Measurements from ENCODE around the gene IGSF21.

The IGSF21 gene

DNA sequence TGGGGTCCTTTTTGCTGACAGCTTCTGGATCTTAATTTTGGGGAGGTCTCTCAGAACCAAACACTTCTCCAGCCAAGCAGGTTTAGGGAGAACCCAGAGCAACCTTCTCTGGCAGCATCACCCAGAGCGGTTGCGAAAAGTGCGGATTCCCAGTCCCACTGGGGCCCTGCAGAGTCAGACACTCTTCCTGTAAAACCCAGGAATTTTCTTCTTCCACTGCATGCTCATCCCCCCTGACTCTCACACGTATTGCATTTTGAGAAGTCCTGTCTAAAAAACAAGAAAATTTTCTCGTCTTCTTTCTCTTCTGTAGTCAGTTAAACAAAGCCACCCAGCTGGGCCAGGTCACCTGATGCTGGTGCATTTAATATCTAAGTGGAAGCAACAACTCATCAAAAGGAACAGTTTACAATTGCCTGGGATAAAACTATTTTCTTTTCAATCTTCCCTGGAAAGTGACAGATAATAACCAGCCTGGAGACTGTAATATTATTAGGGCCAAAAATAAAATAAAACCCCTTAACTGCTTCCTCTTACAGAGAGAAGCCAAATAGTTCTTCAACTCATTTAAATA, 156.0 kb downstream of the IGSF21 start:
- DNase-seq (ENCODE audit: low spot score), result no peak

DNA sequence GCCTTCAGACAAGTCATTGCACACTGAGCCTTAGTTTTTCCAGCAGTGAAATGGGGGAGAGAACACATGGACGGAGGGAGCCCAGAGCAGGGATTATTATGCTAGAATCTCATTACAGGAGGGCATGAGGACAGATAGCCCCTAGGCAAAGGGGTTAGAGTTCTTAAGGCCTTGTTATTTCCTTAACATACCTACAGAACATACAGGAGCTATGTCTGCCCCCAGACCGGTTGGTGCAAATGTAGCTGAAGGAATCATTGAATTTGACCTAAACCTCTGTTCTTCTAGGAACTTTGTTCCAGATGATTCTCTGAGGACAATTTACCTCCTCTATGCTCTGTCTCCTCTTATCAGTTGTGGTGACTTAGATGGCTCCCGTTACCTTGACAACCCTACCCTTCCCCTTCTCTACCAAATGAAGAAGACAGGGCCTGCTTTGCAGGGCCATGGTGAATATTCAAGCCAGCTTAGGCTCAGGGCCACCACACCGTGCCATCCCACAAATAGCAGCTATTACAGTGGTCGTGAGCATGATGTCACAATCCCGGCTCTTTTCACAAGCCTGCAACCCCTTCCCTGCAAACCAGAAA, 156.9 kb downstream of the IGSF21 start:
- DNase-seq (ENCODE audit: low spot score), result no peak

DNA sequence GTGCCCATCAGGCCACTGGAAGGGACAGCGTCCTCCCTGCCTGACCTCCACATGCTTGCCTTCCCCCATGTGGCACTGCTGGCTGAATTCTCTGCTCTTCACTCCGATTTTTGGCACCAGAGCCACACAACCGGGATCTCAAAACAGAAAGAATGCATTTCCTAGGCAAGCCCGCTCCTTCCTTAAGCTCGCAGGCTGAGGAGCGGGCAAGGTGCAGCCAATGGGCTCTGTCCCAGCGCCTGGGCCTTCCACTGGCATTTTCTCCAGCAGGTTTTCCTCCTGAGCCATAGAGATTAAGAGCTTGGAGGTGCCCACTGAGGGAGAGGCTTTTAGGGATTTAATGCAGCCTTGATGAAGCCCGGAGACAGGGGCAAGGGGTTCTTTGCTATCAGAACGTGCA, 158.0 kb downstream of the IGSF21 start:
- no peak for DNase-seq (ENCODE audit: low spot score)

DNA sequence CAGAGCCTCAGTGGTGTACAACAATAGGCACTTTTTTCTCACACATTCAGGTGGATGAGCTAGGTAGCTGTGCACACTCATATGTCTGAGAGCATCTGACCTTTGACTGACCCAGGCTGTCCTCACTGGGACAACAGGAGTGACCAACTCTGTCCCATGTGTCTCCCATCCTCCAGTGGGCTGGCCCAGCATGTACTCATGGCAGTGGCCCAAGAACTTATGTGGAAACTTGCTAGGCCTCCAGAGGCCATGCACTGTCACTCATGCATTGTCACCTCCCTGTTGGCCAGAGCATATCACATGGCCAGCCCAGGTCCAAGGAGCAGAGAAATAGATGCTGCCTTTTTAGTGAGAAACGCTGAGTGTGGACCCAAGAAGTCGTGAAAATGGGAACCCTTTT, 158.8 kb downstream of the IGSF21 start:
- no peak for DNase-seq (ENCODE audit: low spot score)

DNA sequence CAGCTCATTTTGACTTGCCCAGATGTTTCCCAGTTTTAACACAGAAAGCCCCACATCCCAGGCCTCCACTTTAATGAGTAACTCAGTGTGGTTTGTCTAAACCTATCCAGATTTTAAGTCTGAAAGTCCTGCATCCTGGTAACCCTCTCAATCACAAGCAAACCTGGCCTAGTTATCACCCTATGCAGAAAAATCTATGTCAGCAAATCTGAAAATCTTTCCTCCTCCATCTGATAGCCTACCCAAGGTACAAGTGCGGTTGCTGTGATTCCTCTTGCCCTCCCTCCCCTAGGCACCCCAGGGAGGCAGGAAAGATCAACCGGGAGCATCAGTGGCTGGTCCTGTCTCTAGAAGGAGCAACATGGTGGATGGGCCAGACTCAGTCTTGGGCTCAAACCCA, 163.7 kb downstream of the IGSF21 start:
- no peak for DNase-seq (ENCODE audit: low spot score)

DNA sequence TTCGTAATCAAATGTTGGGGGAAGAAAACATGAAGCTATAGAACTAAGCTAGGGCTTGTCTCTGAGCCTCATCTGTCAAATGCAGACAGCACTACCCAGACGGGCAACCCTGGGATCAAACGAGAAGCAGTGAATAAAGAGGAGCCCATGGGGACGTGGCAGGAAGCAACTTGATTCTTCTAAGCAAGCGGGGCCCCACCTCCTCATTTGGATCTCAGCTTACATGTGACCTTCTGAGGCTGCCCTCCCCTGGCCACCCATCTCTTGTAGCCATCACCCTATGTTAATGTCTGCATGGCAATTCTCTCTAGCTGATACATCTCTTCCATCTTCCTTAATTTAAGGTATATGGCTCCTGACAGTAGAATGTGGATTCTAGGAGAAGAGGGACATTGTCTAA, 171.3 kb downstream of the IGSF21 start:
- no peak for DNase-seq (ENCODE audit: low spot score)

DNA sequence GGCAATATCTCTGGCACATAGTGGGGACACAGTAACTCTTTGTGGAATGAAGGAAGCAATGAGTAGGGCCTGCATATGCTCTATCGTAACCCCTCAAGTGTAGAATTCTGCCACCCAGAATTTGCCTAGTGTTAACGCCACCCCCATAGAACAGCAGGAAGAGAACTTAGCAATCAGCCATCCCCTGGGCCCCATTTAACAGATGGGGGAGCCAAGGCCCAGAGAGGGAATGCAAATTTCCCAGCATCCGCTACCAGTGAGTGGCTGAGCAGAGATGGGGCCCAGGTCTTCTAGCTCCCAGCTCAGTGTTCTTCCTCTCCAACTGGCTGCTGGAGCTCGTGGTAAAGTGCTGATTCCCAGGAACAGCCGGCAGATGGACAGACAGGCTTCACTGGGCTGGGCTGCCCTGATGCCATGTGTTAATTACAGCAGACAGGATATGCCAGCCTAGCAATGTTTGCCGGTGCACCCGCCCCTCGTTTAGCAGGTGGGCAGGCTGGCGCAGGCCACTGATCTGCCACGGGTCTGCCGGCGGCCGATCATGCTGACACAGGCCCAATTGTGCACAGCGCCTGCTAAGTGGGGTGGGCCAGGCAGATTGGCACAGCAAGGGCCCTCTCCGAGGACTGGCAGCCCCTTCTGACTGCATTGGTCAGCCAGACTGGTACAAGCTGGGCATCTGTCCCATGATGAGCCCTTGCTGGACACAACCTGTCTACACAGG, 171.9 kb downstream of the IGSF21 start:
- DNase-seq (ENCODE audit: low spot score), result no peak

DNA sequence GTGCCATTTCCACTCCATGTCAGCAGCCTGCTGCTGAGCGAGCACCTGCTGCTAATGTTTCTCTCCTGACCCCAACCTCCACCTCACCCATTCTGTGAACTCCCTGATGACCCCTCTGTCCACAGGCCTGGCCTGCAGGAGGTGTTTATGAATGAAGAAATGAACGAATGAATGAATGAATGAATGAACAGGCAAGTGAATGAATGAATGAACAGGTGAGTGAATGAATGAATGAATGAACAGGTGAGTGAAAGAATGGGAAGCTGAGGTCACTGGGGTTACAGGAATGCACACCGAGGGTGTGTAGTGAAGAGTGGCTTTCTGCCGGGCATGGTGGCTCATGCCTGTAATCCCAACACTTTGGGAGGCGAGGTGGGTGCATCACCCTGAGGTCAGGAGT, 173.4 kb downstream of the IGSF21 start:
- no peak for DNase-seq (ENCODE audit: low spot score)

DNA sequence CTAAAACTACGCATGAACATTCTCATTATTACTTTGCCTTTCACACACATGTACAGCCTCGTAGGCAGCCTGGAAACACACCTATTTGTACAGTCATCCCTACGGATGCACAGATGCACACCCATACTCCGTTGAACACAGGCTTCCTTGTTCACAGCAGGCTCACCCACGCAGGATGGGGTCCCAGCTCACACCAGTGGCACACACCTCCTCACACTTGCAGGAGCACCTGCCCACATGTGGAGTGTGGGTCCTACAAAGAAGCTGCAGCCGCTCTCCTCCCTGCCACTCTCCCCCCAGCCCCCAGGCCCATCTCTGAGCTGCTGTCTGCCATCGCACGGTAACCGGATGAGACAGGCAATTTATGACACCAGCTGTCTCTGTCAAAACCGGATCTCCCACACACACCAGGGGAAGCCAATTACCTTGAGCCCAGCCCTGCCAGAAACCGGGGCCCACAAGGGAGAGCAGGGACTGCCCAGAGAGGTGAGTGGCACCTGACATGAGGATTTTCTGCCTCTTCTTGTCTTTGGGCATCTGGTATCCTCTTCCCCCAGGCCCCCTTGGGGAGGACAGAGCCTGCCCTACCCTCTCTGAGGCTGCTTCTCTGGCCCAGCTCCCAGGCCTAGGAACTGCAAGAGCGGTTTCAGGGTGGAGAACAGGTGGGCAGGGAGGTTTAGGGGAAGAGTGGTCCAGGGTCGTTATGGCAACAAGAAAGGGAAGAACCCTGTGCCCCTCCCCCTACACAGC, 175.4 kb downstream of the IGSF21 start:
- DNase-seq (ENCODE audit: low spot score), result no peak

DNA sequence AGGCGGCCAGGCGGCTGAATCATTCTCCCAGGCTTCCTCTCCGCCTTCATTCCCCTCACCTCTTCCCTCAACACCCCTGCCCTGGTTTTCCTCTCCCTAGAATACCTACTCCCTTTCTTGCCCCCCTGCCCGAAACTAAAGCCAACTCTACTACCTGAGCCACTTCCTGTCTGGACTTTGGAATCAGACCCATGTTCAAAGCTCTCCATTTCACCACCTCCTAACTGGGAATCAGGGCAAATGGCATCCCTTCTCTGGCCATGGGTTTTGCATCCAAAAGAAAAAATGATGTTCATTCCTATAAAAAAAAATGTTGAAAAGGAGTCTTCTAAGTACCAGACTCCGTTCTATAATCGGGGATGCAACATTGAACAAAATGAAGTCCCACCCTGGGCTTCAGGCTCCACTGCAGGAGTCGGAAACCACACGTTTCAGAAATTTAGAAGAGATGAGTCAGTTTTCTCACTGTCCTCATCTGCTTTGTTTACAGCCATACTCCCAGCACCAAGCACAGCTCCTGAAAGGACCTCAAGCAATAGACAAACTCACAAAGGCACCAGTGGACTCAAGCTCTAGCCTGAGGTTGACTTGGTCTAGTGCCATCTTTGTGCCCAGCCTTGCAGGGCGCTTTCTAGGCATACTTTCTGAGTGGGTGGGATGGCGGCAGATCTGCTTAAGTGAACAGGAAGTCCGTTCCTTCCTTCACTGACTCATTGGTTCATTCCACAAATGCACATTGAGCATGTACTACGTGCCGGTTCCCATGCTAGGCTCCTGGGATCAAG, 176.2 kb downstream of the IGSF21 start:
- no peak for DNase-seq (ENCODE audit: low spot score)

DNA sequence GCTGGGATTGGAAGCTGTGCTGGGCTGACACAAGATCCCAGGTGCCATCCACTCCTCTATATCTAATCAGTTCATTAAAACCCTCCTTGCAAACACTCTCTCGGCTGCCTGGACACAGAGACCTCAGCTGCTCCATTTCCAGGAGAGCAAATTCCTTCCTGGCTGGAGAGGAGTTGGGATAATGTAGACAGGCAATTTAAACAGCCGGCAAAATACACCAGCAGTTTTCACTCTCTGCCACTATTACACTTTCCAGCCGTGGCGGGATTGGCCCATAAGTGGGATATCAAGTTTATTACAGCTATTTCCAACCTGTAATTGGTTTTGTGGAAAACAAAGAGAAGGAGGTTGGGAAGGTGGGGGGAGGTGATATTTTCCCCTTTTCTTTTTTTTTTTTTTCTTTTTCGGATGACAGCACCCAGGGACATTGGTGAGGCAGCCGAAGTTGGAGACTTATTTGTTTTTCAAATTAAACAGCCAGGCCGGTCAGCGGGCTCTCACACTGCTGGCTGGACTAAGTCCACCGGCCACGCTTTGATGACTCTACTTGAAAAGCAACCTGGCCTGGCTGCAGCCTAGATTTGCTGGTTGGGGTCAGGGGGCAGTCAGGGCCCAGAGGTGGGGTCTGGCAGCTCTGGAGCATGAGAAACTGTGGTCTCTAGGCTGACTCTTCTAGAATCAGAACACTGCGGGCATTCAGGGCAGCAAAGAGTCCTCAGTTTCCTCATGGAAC, 177.4 kb downstream of the IGSF21 start:
- no peak for DNase-seq (ENCODE audit: low spot score)

DNA sequence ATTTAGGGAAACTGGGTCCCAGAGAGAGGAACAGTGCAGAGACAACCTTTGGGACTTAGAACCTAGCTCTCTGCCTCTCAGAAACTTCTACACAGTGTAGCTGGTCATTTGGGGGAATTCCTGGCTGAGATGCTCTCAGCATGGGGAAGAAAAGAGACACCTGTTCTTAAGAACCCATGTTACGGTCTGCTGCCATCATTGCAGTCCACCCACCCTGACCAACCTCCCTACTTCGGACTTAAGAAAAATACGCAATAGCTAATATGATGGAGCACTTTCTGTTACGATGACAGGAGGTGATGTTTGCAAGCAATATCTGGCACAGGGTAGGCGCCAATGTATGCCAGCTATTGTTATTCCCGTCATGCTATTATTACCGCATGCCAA, 177.9 kb downstream of the IGSF21 start:
- no peak for DNase-seq (ENCODE audit: low spot score)

DNA sequence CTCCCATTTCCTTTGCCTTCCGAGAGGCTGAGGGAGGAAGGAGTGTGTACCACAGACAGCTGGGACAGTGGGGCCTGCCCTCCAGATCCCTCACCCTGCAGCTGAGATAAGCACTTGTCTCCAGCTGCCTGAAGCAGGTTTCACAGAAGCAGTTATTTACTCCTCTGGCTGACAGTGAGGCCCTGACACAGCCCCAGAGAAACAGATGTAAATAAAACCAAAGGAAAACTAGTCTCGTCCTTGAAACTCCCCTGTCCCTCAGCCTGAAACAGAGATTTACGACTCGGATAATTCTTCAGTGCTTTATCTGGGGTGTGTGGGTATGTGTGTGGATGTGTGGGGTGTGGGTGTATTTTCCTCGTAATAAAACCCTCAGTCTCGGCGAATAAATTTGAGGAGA, 181.1 kb downstream of the IGSF21 start:
- no peak for DNase-seq (ENCODE audit: low spot score)

DNA sequence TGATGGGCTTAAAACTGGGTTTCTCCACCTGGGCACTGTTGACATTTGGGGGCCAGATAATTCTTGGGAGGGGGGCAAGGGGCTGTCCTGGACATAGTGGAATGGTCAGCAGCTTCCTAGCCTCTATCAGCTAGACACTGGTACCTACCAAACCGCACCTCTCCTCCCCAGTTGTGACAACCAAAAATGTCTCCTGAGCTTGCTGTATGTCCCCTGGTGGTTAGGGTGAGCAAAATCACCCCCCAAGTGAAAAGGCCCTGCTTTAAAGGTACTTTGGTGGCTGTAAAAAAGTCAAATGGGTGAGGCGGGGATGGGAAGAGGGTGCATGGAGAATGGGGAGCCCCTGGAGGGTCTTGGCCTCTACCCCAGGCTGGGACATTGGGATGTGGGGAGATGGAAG, 182.0 kb downstream of the IGSF21 start:
- DNase-seq (ENCODE audit: low spot score), result no peak

DNA sequence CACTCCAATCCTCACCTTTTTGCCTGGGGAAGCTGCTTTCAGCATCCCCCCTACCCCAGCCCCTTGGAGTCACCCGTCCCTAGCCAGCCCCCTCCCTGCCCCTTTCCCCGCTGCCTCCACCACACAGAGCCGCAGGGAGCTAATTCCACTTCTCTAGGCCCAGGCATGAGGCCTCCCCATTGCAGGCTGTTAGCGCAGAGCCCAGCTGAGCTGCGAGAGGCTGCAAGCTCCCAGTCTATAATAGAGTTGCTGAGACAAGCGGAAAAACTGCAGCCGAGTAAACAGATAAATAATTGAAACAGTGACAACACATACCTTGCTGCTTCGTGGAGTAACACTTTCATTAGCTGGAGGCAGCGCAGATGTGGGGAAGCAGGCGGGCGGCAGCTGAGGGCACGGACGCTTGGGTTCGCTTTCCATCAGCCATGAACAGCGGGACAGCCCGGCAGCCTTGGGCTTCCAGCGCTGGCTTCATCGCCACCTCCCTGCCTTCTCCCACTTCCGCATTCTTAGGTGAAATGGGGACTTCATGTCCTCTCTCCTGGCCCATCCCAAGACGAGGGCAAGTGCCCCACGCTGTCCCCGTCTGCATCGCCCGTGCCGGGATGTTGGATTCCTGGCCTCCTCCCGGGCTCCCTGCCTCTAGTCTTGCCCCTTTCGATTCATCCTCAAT, 183.3 kb downstream of the IGSF21 start:
- DNase-seq (ENCODE audit: low spot score), result no peak

DNA sequence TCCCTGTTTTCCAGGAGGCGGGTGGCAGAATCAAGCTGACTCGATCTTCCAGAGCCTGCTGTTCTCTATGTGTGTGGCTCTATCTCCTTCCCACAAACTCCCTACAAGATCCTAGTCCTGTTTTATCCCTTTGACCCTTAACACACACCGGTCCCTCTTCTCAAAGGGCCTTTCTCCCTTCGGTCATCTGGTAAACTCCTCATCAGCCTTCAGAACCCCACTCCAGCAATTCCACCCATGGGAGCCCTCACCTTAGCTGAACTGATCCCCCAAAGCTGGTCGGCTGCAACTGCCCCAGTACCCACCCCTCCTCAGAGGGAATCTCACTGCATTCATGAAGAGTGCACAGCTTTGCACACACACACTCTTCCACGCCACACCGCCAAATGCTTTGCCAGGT, 184.9 kb downstream of the IGSF21 start:
- no peak for DNase-seq (ENCODE audit: low spot score)

DNA sequence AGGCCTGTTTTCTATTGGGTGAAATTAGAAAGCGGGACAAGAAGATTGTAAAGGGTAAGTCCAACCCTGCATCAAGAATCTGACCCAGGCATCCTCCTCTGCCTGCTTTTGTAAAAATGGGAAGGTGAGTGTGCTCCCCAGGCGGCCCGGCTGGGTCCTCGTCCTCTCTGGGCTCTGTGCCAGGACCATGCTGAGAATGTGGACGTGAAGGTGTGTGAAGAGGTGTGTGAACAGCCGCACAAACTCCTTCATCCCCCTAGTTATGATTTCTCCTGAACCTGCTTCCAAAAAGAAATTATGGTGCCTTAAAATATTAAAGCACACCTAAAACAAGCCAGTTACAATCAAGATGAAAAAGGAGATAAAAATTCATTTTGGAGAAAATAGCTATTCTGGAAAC, 185.7 kb downstream of the IGSF21 start:
- DNase-seq (ENCODE audit: low spot score), result no peak

DNA sequence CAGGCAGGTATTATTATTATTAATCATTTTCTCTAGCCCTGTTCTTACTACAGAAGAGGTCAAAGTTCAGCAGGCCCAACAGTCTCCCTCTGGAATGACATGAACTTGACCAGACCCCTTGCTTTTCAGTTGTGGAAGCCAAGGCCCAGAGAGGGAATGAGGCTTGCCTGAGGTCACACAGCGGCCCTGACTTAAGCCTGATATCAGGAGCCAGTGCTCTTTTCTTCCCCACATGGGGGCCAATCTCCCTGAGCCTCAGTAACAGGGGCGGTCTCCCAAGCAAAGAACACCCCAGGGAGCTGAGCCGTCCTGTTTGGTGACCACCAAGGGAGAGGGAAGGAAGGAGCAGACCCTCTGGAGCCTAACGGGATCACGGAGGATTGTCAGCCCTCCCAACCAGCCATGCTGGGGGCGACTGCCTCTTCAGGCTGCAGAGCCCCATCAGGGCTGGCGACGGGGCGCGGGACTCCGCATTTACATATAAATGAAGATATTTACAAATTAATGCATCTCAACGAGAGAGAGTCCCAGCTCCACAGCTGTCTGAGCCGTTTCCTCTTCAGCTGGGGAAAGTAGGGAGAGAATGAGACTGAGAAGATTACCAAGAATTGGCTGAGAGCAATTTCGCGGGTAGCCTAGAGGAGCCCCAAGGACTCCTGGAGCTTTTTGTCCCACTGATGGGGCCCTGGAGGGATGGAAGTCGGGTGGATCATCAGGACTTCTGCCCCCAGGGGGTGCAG, 187.0 kb downstream of the IGSF21 start:
- no peak for DNase-seq (ENCODE audit: low spot score)

DNA sequence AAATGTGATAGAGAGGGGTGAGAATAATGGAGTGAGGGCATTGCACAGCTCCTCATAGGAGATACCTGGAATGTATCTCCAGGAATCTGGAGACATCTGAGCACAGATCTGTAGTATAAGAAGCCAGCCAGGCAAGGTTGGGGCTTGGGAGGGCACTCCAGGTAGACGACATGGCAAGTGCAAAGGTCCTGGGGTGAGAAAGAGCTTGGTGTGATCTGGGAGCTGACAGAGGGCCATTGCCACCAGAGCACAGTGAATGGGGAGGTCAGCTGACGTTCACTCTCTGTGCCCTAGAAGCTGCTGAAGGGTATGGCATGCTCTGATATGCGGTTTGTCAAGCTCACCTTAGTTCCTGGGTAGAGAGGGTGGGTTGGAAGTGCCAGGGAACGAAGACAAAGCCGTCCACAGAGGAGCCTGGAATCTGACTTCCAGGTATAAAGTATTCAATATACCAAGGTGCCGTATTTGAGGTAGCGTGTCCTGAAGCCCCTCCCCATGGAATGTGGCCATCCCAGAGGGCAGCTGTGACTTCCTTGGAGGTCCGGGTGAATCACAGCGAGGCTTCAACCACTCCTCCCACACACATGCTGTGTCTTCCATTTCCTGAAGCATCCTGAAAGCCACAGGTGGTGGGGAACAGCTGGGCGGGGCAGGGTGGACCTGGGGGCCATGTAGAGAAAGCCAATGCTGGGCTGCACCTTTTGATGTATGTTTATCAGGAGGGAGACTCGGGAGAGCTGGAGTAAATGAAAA, 190.5 kb downstream of the IGSF21 start:
- no peak for DNase-seq (ENCODE audit: low spot score)

Measured in hematopoietic multipotent progenitor cell treated with erythropoietin and hydrocortisone succinate and interleukin-3 and kit ligand, for 17 days (in vitro differentiated cells).